ENCODE data around the gene SNAPIN. TPM values are rescaled to one million over a fixed set of nuclear protein-coding genes. Genes with fewer than 3 reads are reported as not detected.
"Not testable (repeated sequence)": the region's sequence is repeated elsewhere in the genome, so short reads cannot be mapped to it uniquely, and the experiment has no call there.

Gene SNAPIN
- total RNA-seq, 4 donors from 2014 or later = 39.9 to 61.2 (median 51.1) TPM

DNA sequence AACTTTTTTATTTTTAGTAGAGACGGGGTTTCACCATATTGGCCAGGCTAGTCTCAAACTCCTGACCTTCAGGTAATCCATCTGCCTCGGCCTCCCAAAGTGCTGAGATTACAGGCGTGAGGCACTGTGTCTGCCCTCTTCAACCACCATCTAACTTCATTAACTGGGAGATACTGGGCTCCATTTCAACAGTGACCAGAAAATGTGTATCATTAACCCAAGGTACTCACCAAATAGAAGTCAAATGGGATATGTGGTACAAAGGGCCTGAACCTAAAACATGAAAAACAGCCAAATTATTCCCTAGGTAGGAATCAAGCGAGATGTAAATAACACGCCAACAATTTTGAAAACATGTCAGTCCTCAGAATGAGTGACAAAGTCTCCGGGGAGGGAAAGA lies 11.1 kb downstream of the SNAPIN start:
- peak overlapping the region in 3 of 4 donors; percentile 76 to 87 (median 81) for H3K4me3 ChIP-seq

GRCh38 chr1:153670257-153670858 lies 11.9 kb downstream of the SNAPIN start:
- H3K36me3 ChIP-seq = peaks cover 21 to 43% (median 34%) of the 10 kb centered on the region in 3 donors
- no peak for DNase-seq
- TF ChIP-seq, protein P1, sequence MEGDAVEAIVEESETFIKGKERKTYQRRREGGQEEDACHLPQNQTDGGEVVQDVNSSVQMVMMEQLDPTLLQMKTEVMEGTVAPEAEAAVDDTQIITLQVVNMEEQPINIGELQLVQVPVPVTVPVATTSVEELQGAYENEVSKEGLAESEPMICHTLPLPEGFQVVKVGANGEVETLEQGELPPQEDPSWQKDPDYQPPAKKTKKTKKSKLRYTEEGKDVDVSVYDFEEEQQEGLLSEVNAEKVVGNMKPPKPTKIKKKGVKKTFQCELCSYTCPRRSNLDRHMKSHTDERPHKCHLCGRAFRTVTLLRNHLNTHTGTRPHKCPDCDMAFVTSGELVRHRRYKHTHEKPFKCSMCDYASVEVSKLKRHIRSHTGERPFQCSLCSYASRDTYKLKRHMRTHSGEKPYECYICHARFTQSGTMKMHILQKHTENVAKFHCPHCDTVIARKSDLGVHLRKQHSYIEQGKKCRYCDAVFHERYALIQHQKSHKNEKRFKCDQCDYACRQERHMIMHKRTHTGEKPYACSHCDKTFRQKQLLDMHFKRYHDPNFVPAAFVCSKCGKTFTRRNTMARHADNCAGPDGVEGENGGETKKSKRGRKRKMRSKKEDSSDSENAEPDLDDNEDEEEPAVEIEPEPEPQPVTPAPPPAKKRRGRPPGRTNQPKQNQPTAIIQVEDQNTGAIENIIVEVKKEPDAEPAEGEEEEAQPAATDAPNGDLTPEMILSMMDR (IDR thresholded peaks at IDR 0.05) = no peak
- no peak for TF ChIP-seq POLR2A (IDR thresholded peaks at IDR 0.05)
- H3K9me3 ChIP-seq = no peaks in the 10 kb centered on the region
- H3K4me1 ChIP-seq = peaks cover 9 to 37% (median 12%) of the 10 kb centered on the region in 3 donors
- peak overlapping the region; percentile 86 to 92 (median 92) for H3K27ac ChIP-seq
- H3K27me3 ChIP-seq = no peaks in the 10 kb centered on the region
- intact Hi-C loops (cut with DNase I) = loop anchor here (10.0 kb wide), 1 partner anchor 314 kb away; the partner anchor contains the start of gene RAB13
- whole genome bisulfite sequencing, 2 donors = 1% methylated on average over 15 to 21 of the region's 22 CpGs
- peak overlapping the region; percentile 65 to 87 (median 78) for H3K4me3 ChIP-seq

More for the DNA sequence above, 11.1 kb downstream of the SNAPIN start:
- intact Hi-C loops (cut with DNase I) = loop anchor here (10.0 kb wide), 1 partner anchor 315 kb away; the partner anchor contains the start of gene RAB13
- H3K36me3 ChIP-seq = peaks cover 27 to 51% (median 42%) of the 10 kb centered on the region in 3 donors
- H3K27me3 ChIP-seq = no peaks in the 10 kb centered on the region
- TF ChIP-seq, protein P1 (IDR thresholded peaks at IDR 0.05) = no peak
- no peak for TF ChIP-seq POLR2A (IDR thresholded peaks at IDR 0.05)
- DNase-seq = no peak
- 79 to 83% methylated on average over 6 of the region's 6 CpGs for WGBS, 2 donors
- no peaks in the 10 kb centered on the region for H3K9me3 ChIP-seq
- H3K27ac ChIP-seq = peak overlapping the region in 3 of 4 donors; percentile 86 to 92 (median 92)
- peaks cover 9 to 37% (median 12%) of the 10 kb centered on the region in 3 donors for H3K4me1 ChIP-seq

- 0% methylated on average over 34 to 35 of the region's 35 CpGs for WGBS, 2 donors
- TF ChIP-seq, protein P1 (IDR thresholded peaks at IDR 0.05) = peak in 1 of 6 experiments; percentile 24
- TF ChIP-seq POLR2A (IDR thresholded peaks at IDR 0.05) = peak in 3 of 4 donors; percentile 91 to 99 (median 94)
- H3K9me3 ChIP-seq = no peaks in the 10 kb centered on the region
- intact Hi-C loops (cut with DNase I) = loop anchor here (10.0 kb wide), 1 partner anchor 314 kb away; the partner anchor contains the start of gene RAB13
- no peaks in the 10 kb centered on the region for H3K27me3 ChIP-seq
- peak within 1 kb of the TSS; percentile 86 to 93 (median 92) for H3K27ac ChIP-seq
- DNase-seq = peak; percentile 87
- peaks cover 9 to 37% (median 12%) of the 10 kb centered on the region in 3 donors for H3K4me1 ChIP-seq
- peak within 1 kb of the TSS; percentile 65 to 87 (median 78) for H3K4me3 ChIP-seq
- peaks cover 19 to 36% (median 28%) of the 10 kb centered on the region in 3 donors for H3K36me3 ChIP-seq
These were observed 12.5 kb downstream of the SNAPIN start, which contains the start of gene ILF2 for GRCh38 chr1:153670859-153671627. Gene ILF2 (minus strand): TSS chr1:153670993. CDS start chr1:153670922, 71 bp downstream.

- not testable (repeated sequence) for H3K27me3 ChIP-seq, H3K9me3 ChIP-seq, DNase-seq
- WGBS, 2 donors = 6 to 9% methylated on average over 28 of the region's 28 CpGs
- Histone ChIP-seq H3K4me3 (peak overlapping the region; percentile 30 to 81 (median 58)), H3K36me3 (peaks cover 13 to 29% (median 20%) of the 10 kb centered on the region in 3 donors), H3K4me1 (peaks cover 9 to 37% (median 12%) of the 10 kb centered on the region in 3 donors), H3K27ac (peak overlapping the region; percentile 75 to 93 (median 88))
- TF ChIP-seq, protein P1 (IDR thresholded peaks at IDR 0.05) = peak in 1 of 6 experiments; percentile 11
- intact Hi-C loops (cut with DNase I) = loop anchor here (10.0 kb wide), 1 partner anchor 313 kb away; the partner anchor contains the start of gene RAB13
These were observed 13.3 kb downstream of the SNAPIN start for GRCh38 chr1:153671628-153672353.

All from esophagus squamous epithelium (tissue), 5 donors.